ENCODE measurements around the gene ANXA6. TPM values are rescaled to one million over a fixed set of nuclear protein-coding genes. Genes with fewer than 3 reads are reported as not detected.

ANXA6 gene
- total RNA-seq, 2 experiments from 2014 or later, result 481 to 495 TPM

GRCh38 chr5:151062405-151063141 lies 95.0 kb downstream of the ANXA6 start:
- no peak for DNase-seq
- Mint-ChIP-seq H3K36me3 (ENCODE audit: low read depth) (peaks cover 64% of the 10 kb centered on the region), H3K27ac (no peak overlapping the region), H3K9me3 (ENCODE audit: insufficient read depth) (no peaks in the 10 kb centered on the region), H3K4me1 (ENCODE audit: low read depth) (peaks cover 51% of the 10 kb centered on the region), H3K27me3 (ENCODE audit: low read depth) (no peaks in the 10 kb centered on the region), H3K4me3 (no peak overlapping the region)
- CTCF ChIA-PET, result interaction anchor here (1.0 to 1.7 kb wide), 3 partner anchors 11 to 102 kb away, joined by 3 to 5 read pairs (median 3); no protein-coding TSS in a partner anchor
- ATAC-seq, result no peak
- POLR2A ChIA-PET, result interaction anchor here (0.8 to 1.0 kb wide), 3 partner anchors 10 to 56 kb away, joined by 3 to 4 read pairs (median 3); no protein-coding TSS in a partner anchor

GRCh38 chr5:151060742-151061141 lies 96.8 kb downstream of the ANXA6 start:
- Mint-ChIP-seq H3K4me3 (no peak overlapping the region), H3K9me3 (ENCODE audit: insufficient read depth) (no peaks in the 10 kb centered on the region), H3K36me3 (ENCODE audit: low read depth) (peaks cover 63% of the 10 kb centered on the region), H3K27ac (peak overlapping the region; percentile 85), H3K4me1 (ENCODE audit: low read depth) (peaks cover 34% of the 10 kb centered on the region), H3K27me3 (ENCODE audit: low read depth) (no peaks in the 10 kb centered on the region)
- ChIA-PET POLR2A (interaction anchor here (0.7 kb wide), 1 partner anchor 20 kb away, joined by 3 read pairs; the partner anchor contains the start of gene TNIP1), CTCF (interaction anchor here (1.3 to 2.1 kb wide), 4 partner anchors 9 to 54 kb away, joined by 3 to 12 read pairs (median 11); no protein-coding TSS in a partner anchor)
- DNase-seq (no peak), ATAC-seq (no peak)

- no peak for ATAC-seq
- ChIA-PET CTCF (interaction anchor here (1.3 to 2.4 kb wide), 5 partner anchors 11 to 106 kb away, joined by 4 to 7 read pairs (median 6); partner anchors contain the start of gene TNIP1), POLR2A (no interaction called here)
- Mint-ChIP-seq H3K4me3 (peak overlapping the region; percentile 34), H3K4me1 (ENCODE audit: low read depth) (peaks cover 27% of the 10 kb centered on the region), H3K27ac (peak overlapping the region; percentile 85), H3K9me3 (ENCODE audit: insufficient read depth) (no peaks in the 10 kb centered on the region), H3K36me3 (ENCODE audit: low read depth) (peaks cover 77% of the 10 kb centered on the region), H3K27me3 (ENCODE audit: low read depth) (no peaks in the 10 kb centered on the region)
- no peak for DNase-seq
These were observed 98.6 kb downstream of the ANXA6 start for GRCh38 chr5:151058891-151059489.

GRCh38 chr5:151058301-151058700 lies 99.3 kb downstream of the ANXA6 start:
- H3K27me3 Mint-ChIP-seq (ENCODE audit: low read depth), result no peaks in the 10 kb centered on the region
- peaks cover 78% of the 10 kb centered on the region for H3K36me3 Mint-ChIP-seq (ENCODE audit: low read depth)
- H3K9me3 Mint-ChIP-seq (ENCODE audit: insufficient read depth), result no peaks in the 10 kb centered on the region
- ATAC-seq, result no peak
- DNase-seq, result no peak
- no peak overlapping the region for H3K4me3 Mint-ChIP-seq
- ChIA-PET CTCF (interaction anchor here (1.6 to 2.4 kb wide), 4 partner anchors 10 to 58 kb away, joined by 5 to 7 read pairs (median 6); partner anchors contain the start of gene TNIP1), POLR2A (interaction anchor here (1.0 kb wide), 1 partner anchor 23 kb away, joined by 3 read pairs; no protein-coding TSS in a partner anchor)
- H3K4me1 Mint-ChIP-seq (ENCODE audit: low read depth), result peaks cover 24% of the 10 kb centered on the region
- H3K27ac Mint-ChIP-seq, result no peak overlapping the region

- Mint-ChIP-seq H3K27me3 (ENCODE audit: low read depth) (no peaks in the 10 kb centered on the region), H3K36me3 (ENCODE audit: low read depth) (peaks cover 73% of the 10 kb centered on the region), H3K9me3 (ENCODE audit: insufficient read depth) (no peaks in the 10 kb centered on the region), H3K4me1 (ENCODE audit: low read depth) (peaks cover 33% of the 10 kb centered on the region), H3K4me3 (no peak overlapping the region), H3K27ac (no peak overlapping the region)
- DNase-seq, result no peak
- ATAC-seq, result no peak
- ChIA-PET CTCF (interaction anchor here (0.5 kb wide), 1 partner anchor 108 kb away, joined by 3 read pairs; no protein-coding TSS in a partner anchor), POLR2A (no interaction called here)
These were observed 100.9 kb downstream of the ANXA6 start for GRCh38 chr5:151056379-151057325.

GRCh38 chr5:151055336-151055735 lies 102.2 kb downstream of the ANXA6 start:
- DNase-seq (no peak), ATAC-seq (no peak)
- Mint-ChIP-seq H3K4me1 (ENCODE audit: low read depth) (peaks cover 29% of the 10 kb centered on the region), H3K27me3 (ENCODE audit: low read depth) (no peaks in the 10 kb centered on the region), H3K9me3 (ENCODE audit: insufficient read depth) (no peaks in the 10 kb centered on the region), H3K36me3 (ENCODE audit: low read depth) (peaks cover 63% of the 10 kb centered on the region), H3K27ac (peak overlapping the region; percentile 6), H3K4me3 (no peak overlapping the region)
- ChIA-PET CTCF (interaction anchor here (0.9 to 1.7 kb wide), 4 partner anchors 44 to 110 kb away, joined by 3 to 5 read pairs (median 4); no protein-coding TSS in a partner anchor), POLR2A (no interaction called here)

GRCh38 chr5:151054709-151055108 lies 102.9 kb downstream of the ANXA6 start:
- no peak for ATAC-seq
- DNase-seq, result no peak
- POLR2A ChIA-PET, result no interaction called here
- H3K27ac Mint-ChIP-seq, result no peak overlapping the region
- H3K9me3 Mint-ChIP-seq (ENCODE audit: insufficient read depth), result no peaks in the 10 kb centered on the region
- H3K27me3 Mint-ChIP-seq (ENCODE audit: low read depth), result no peaks in the 10 kb centered on the region
- H3K4me3 Mint-ChIP-seq, result no peak overlapping the region
- CTCF ChIA-PET, result interaction anchor here (0.9 to 1.7 kb wide), 4 partner anchors 45 to 111 kb away, joined by 3 to 5 read pairs (median 4); no protein-coding TSS in a partner anchor
- peaks cover 22% of the 10 kb centered on the region for H3K4me1 Mint-ChIP-seq (ENCODE audit: low read depth)
- peaks cover 56% of the 10 kb centered on the region for H3K36me3 Mint-ChIP-seq (ENCODE audit: low read depth)

GRCh38 chr5:151053796-151054462 lies 103.7 kb downstream of the ANXA6 start:
- peaks cover 14% of the 10 kb centered on the region for H3K4me1 Mint-ChIP-seq (ENCODE audit: low read depth)
- DNase-seq (no peak), ATAC-seq (no peak)
- CTCF ChIA-PET, result interaction anchor here (1.1 to 8.1 kb wide), 5 partner anchors 45 to 112 kb away, joined by 3 to 297 read pairs (median 5); no protein-coding TSS in a partner anchor
- POLR2A ChIA-PET, result no interaction called here
- no peaks in the 10 kb centered on the region for H3K9me3 Mint-ChIP-seq (ENCODE audit: insufficient read depth)
- no peaks in the 10 kb centered on the region for H3K27me3 Mint-ChIP-seq (ENCODE audit: low read depth)
- no peak overlapping the region for H3K27ac Mint-ChIP-seq
- no peak overlapping the region for H3K4me3 Mint-ChIP-seq
- H3K36me3 Mint-ChIP-seq (ENCODE audit: low read depth), result peaks cover 54% of the 10 kb centered on the region

GRCh38 chr5:151052836-151053235 lies 104.7 kb downstream of the ANXA6 start:
- Mint-ChIP-seq H3K4me3 (no peak overlapping the region), H3K4me1 (ENCODE audit: low read depth) (peaks cover 14% of the 10 kb centered on the region), H3K27ac (peak overlapping the region; percentile 60), H3K36me3 (ENCODE audit: low read depth) (peaks cover 56% of the 10 kb centered on the region), H3K27me3 (ENCODE audit: low read depth) (no peaks in the 10 kb centered on the region), H3K9me3 (ENCODE audit: insufficient read depth) (no peaks in the 10 kb centered on the region)
- DNase-seq (no peak), ATAC-seq (no peak)
- ChIA-PET CTCF (interaction anchor here (0.7 to 8.1 kb wide), 12 partner anchors 8 to 264 kb away, joined by 3 to 297 read pairs (median 17); partner anchors contain the start of gene TNIP1), POLR2A (interaction anchor here (1.2 kb wide), 1 partner anchor 10 kb away, joined by 4 read pairs; no protein-coding TSS in a partner anchor)

- peak overlapping the region; percentile 60 for H3K27ac Mint-ChIP-seq
- CTCF ChIA-PET, result interaction anchor here (0.7 to 8.1 kb wide), 31 partner anchors 9 to 320 kb away, joined by 3 to 297 read pairs (median 5); partner anchors contain the start of genes ANXA6, GM2A, SMIM3 and TNIP1
- H3K27me3 Mint-ChIP-seq (ENCODE audit: low read depth), result no peaks in the 10 kb centered on the region
- H3K4me3 Mint-ChIP-seq, result no peak overlapping the region
- POLR2A ChIA-PET, result interaction anchor here (1.0 to 1.2 kb wide), 2 partner anchors 10 to 200 kb away, joined by 3 to 4 read pairs; partner anchors contain the start of gene GM2A
- DNase-seq (no peak), ATAC-seq (peak; percentile 21)
- H3K4me1 Mint-ChIP-seq (ENCODE audit: low read depth), result peaks cover 14% of the 10 kb centered on the region
- H3K9me3 Mint-ChIP-seq (ENCODE audit: insufficient read depth), result no peaks in the 10 kb centered on the region
- H3K36me3 Mint-ChIP-seq (ENCODE audit: low read depth), result peaks cover 59% of the 10 kb centered on the region
These were observed 105.5 kb downstream of the ANXA6 start for GRCh38 chr5:151051931-151052608.

Measured in activated CD8-positive, alpha-beta T cell treated with anti-CD3 and anti-CD28 coated beads, Interleukin-2, amount 10 ng/mL, durations not matched to agents 7 days and 5 days (primary cell).